ENCODE results near the gene UCK1.

Gene UCK1

DNA sequence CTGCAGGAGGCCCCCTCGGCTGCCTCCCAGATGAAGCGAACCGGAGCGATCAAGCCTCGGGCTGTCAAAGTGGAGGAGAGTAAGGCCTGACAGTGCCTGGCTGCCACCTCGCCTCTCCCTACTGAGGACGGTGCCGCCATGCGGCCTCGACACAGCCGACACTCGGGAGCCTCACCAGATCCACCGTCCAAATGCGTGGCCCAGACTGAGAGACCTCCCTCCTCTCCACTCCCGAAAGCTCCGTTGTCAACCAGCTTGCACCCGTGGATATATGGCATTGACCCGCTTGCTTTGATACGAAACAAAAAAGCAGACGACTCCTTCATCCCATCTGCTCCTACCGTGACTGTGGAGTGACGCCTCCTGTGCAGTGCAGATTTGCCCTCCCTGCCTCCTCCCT lies 35.3 kb downstream of the UCK1 start:
- no peak for DNase-seq

DNA sequence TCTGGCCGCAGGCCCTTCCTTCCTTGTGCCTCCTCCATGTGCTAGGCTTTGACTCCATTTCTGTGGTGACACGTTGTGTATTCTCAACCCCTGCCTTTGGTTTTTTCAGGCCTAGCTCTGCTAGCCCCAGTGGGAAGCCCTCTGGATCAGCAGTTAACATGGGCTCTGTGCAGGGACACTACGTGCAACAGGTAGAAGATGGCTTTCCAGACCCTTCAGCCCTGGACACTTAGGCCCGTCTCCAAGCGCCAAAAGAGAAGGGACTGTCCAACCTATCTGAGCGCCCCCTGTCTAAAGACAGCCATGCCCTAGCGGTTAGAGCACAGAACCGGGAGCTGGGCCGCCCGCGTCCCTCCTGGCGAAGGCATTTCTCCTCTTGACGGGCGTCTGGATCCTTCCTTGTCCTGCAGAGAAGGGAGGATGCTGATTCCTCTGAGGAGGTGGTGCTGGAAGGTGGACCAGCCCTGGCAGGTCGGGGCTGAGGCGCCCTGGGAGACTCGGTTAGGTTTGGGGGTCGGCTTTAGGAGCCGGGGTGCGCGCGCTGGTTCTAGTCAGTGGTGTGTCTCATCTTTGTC lies 36.7 kb downstream of the UCK1 start:
- DNase-seq = no peak

DNA sequence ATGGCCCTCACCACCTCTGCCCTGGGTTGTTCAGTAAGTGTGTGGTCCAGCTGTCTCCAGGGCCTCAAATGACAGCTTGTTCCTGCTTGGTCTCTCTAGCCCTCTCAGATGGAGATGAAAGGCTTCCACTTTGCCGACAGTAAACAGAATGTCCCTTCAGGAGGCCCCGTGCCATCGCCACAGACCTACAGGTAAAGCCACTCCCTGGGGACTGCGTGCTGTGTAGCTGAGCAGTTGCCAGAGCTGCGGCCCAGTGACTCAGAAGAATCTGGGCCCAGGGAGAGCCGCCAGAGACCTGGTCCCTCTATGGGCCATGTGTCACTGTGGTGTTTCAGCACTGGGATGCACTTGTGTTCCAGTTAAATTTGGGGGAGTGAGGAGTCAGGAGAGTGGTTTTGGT lies 39.0 kb downstream of the UCK1 start:
- no peak for DNase-seq

DNA sequence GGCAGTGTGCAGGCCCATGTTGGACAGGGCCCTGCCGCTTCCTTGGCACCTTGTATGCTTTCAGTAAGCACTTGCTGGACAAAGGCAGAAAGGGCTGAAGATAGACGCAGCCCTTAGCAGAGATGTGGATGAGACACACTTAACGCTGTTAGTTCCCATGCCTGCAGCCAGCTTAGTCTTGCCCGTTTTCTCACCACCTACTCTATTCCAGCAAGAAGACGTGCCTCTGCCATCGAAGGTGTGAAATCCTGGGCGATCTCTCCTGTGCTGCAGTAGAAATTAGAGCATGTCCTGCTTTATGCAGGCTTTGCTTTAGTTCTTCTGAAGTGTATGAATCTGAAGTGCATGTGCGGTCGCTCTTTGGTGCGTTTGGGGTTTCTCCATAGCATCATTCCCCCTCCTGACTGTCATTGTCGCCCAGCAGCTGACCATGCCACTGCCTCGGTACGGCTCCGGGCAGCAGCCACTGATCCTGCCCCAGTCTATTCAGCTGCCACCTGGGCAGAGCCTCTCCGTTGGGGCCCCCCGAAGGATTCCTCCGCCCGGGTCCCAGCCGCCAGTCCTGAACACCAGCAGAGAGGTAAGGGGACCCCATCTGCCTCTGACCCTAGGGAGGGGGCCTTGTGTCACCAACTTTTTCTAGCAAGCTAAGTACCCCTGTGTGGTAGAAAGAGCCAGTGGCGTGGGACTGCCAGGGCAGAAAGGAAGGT lies 39.9 kb downstream of the UCK1 start:
- no peak for DNase-seq

DNA sequence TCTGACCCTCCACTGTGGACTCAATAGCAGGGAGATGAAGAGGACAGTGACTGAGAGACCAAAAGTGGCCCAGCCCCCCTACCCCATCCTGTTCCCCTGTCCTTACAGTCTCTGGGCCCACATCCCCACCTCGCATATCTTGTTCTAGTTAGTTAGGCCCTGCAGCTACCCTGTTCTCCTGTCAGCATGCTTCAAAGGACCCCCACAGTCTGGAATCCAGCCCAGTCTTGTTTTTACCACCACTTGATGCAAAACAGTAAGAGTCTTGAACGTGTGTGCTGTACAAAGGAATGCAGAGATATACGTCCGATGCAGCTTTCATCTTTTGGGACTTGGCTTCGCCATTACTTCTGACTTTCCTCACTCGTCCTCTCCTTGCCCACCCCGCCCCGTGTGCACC lies 40.5 kb downstream of the UCK1 start:
- DNase-seq = no peak

DNA sequence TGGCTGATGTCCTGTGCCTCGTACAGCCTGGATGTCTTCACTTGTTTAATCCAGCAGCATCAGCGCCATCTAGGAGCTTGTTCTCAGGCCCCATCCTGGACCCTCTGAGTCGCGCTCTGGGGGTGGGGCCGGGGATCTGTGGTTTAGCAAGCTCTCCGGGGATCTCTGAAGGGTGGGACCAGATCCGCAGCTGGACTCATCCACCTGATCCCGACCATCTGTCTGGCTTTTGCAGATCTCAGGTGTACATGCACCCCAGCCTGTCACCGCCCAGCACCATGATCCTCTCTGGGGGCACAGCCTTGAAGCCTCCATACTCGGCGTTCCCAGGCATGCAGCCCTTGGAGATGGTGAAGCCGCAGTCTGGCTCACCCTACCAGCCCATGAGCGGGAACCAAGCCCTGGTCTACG lies 43.4 kb downstream of the UCK1 start:
- DNase-seq = no peak

DNA sequence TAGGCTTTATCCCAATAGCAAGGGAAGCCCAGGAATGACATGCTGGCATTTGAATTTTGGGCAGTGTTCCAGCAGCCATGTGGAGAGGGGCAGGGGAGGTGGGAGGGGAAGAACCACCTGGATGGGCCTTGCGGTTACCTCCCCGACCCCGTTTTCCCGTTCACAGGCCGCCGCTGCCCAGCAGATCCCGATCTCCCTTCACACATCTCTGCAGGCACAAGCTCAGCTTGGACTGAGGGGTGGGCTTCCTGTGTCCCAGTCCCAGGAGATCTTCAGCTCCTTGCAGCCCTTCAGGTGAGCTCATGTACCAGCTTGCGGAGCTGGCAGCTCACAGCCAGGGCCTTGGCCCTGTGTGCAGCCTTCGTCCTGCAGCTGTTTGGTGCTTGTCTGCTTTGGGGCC lies 44.1 kb downstream of the UCK1 start:
- no peak for DNase-seq

DNA sequence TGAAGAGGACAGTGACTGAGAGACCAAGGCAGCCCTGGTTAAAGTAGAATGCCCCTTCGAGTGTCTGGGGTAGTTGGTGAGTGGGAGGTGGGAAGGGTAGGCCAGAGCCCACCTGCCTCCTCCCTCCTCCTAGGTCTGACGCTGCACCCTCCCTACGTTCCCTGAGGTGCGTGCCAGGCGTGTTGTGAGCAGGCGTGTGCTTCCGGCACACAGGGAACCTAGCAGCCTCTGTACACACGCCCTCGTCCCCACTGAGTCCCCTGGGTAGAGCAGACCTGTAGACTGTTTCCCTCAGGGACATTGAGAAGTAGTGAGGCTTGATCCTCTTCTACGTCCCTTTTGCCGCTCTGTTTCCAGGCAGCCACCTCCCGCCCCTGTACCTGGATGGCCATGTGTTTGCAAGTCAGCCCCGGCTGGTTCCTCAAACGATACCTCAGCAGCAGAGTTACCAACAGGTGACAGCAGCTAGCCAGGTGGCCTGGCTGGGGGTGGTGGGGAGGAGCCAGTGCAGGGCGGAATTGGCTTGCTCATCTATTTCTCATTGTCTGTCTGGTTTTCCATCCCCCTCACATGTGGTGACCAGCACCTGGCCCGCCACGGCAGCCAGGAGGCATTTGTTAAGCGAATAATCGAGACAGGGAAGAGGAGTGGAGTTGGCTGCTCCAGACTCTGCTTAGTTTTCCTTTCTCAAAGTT lies 45.2 kb downstream of the UCK1 start:
- no peak for DNase-seq

DNA sequence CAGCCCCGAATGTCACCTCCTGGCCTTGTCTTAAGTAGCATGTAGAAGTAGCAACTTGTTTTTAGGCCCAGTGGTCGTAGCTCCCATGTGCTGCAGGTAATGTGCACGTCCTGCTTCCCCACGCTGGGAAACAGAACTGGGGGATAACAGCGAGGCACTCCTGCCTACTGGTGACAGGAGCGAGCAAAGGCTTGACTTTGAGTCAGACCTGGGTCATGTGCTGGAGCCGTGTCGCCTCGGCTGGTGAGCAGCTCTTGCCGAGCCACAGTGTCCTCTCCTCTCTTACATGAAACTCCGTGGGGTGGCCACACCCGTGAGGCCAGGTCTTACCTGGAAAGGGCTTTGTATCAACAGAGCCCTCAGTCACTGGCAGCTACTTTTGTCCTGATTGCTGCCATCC lies 45.9 kb downstream of the UCK1 start:
- no peak for DNase-seq

DNA sequence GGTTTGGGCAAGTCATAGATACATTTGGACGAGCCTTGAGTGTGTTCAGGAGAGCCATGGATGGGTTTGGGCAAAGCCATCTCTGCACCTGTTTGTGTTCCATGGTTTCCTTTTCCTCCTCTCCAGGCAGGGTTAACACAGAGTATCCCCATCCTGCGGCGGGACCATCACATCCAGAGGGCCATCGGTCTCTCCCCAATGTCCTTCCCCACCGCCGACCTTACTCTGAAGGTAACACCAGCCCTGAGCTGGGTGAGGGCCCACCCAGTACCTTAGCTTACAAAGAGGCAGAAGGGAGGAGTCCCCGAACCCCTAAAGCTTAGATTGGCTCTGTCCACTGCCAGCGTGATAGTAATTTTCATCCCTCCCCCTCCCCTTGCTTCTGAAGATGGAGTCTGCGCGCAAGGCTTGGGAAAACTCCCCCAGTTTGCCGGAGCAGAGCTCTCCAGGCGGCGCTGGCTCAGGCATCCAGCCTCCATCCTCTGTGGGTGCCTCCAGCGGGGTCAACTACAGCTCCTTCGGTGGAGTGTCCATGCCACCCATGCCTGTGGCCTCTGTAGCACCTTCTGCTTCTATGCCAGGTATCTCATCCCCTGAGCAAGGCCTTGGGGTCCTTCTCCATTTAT lies 46.4 kb downstream of the UCK1 start:
- DNase-seq = no peak

DNA sequence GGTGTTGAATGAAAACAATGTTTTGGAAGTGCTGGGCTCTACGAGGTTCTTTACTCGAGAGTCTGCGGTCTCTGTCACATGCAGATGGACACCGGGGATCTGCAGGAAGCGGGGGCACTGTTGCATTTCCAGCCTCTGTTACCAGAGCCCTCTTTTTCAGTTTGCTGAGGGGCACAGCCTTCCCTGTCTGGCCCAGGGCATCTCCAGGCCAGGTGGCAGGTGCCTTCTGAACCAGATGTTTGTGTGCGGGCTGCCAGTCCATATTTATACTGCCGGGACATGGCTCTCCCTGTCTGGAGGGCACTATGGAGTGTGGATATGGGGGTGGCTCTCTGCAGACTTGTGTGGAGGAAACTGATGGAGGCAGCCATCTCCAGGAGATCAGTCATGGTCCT lies 47.0 kb downstream of the UCK1 start:
- DNase-seq = no peak

DNA sequence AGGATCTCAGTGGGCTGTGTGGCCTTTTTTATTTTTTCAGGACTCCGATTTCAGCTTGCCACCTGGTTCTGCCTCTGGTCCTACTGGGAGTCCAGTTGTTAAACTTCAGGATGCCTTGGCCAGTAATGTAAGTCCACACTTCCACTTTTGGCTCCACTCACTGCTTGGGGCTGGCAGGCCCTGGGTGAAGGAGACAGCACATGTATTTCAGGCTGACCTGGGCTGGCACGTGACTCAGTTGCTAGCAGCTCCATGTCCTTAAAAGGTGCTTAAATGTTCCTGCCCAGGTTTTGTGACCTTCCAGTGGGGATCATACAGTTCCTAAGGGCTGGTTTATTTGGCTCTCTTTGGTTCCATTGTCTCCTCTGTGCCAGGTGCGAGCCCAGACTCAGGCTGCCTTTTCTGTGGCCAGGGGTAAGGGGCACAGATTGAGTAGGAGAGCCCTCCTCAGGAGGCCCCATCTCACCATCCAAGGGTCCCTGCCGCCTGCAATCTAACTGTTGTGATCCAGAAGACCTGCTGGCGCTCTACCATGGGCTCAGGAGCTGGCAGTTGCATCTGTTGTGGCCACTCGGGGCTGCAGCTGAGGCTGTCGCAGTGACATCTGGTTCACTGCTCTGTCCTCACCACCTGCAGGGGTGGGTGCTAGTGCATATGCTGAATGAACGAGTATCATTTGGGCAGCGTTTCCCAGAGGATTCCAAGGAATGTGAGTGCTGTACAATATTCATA lies 47.6 kb downstream of the UCK1 start:
- no peak for DNase-seq

DNA sequence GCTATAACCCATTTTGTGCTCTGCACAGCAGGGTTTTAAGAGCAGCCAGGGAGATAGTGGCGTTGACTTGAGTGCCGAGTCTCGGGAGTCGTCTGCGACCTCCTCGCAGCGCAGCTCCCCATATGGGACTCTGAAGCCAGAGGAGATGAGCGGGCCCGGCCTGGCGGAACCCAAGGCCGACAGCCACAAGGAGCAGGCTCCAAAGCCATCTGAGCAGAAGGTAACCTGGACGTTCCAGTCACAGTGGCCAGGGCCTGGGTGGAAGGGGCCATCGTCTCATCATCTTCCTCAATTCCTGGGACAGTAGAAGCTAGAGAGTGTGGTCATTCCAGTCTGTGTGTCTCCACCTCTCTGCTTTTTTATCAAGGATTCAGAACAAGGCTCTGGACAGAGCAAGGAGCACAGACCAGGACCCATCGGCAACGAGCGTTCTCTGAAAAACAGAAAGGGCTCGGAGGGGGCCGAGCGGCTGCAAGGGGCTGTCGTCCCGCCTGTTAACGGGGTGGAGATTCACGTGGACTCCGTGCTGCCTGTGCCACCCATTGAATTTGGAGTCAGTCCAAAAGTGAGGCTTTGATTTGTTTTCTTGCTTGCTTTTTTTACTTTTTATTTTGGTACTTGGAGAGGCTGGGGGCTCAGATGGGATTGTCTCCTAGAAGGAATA lies 48.6 kb downstream of the UCK1 start:
- DNase-seq = no peak

DNA sequence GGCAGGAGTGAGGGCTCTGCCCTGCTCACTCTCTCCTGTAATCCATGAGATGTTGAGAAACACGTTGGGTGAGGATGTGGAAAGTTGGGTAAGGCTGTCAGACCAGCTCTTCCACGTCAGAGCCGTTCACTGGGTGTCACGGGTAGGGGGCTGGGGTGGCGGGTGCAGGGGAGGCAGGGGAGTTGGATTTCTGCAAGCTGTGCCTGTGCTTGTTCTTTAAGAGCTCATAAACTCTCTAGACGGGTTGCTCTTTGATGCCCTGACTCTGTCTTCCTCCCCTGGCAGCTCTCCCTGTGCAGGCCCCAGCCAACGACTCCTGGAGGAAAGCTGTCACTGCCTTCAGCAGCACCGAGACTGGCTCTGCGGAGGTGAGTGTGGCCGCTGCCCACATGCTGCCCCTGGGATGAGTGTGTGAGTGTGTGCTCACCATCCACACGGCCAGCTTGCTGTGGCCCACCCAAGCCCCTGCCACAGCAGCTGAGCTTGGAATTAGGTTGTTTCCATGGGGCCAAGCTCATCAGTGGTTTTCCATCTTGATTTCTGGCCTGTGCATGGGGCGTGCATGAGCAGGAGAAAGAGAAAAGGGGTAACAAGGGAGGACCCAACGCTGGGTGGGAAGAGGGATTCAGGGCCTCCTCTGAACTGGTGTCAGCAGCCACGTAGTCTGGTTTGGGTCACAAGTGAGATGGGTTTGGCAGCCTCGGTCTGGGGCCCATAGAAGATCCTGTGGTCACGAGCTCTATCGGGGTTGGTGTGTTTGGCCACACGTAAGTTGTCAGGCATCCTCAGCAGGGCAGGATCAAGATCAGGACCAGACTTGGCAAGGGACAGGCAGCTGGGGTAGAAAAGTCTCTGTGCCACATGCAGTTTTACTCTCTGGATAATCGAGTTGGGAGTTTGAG lies 49.4 kb downstream of the UCK1 start:
- no peak for DNase-seq

DNA sequence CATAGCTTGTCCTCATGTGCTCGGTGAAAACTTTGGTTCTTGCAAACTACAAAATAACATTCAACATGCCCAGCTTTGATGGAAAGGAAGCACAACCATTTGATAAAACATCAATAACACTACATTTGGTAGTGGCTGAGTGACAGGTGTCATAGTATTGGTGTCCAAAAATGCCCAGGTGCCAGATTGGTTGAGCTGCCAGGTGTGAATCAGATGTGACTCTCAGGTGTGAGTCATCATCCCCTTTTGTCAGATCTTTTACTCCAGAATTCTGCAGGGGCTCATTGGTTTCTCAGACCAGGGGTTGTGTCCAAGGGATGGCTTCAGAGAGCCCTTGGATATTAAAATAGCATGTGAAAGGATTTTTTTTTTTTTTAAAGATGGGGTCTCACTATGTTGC lies 50.8 kb downstream of the UCK1 start:
- DNase-seq = no peak

DNA sequence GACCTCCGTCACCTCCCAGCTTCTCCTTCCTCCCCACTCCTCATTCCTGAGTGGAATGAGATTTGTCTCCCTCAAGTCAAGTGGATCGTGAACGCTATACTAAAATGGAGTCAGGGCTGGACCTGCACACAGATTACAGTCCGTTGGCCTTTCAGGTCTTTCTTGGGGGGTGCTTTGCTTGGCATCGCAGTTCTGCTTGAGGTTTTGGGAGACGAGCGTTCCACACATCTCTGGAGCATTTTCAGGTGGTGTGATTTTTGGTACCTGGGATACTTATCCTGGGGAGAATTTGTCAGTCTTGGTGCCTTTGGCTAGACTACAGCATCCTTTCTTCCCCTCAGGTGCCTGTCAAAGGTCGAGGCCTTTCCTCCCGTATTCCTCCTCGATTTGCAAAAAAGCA lies 52.2 kb downstream of the UCK1 start:
- no peak for DNase-seq

DNA sequence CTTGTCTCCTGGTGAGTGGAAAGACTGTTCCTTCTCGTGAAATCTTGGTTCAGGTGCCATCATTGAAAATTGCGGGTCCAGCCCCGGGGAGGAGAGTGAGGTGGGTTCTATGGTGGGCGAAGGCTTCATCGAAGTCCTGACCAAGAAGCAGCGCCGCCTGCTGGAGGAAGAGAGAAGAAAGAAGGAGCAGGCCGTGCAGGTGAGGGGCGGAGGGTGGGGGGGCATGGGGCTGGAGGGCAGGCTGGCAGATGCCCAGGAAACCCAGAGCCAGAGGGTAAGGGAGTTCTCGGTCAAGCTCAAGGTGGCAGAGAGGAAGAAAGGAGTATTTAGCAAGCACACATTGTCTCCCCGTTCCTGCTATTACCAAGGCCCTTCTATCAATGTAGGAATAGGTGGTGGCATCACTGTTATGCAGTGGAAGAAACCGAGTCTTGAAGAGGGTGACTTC lies 52.6 kb downstream of the UCK1 start:
- peak; percentile 4 for DNase-seq

DNA sequence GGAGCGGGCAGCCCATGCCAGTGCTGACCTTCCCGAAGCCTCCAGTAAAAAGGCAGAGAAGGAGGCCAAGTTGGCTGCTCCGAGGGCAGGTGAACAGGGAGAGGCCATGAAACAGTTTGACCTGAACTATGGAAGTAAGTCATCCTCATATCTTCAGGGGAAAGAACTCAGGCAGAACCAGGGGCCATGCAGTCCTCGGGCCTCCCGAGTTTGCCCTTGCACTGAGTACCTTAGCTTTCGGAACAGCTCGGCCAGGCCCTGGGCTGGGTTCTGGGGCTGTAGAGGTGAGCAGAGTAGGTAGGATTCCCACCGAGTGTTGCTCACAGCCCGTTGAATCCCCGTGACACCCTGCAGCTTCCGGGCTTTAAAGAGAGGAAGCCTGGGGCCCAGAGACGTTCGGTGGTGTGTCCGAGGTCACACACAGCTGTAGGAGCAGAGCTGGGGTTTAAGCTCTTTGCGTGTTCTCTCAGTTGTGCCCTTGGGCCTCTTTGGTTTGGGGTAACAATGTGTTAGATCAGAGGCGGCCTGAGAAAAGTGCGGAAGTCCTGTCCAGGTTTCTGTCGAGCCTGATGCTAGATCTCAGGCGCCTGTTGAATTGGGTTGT lies 53.1 kb downstream of the UCK1 start:
- no peak for DNase-seq

DNA sequence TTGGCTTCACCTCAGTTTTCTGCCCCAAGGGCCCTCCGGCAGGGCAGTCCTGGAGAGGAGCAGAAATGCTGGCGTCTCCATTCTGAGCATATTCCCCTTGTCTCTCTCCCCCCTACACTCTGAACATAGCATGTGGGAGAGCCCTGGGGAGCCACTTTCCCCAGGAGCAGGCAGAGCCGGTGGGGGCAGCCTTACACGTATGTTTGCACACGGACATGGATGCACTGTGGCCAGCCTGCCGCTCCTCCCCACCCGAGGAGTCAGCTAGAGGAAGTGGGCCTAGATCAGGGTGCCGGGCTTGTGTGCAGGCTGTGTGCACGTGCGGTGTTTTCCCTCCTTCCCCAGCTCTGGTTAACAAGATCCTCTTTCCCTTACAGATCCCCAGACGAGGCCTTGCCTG lies 53.7 kb downstream of the UCK1 start:
- DNase-seq = no peak

DNA sequence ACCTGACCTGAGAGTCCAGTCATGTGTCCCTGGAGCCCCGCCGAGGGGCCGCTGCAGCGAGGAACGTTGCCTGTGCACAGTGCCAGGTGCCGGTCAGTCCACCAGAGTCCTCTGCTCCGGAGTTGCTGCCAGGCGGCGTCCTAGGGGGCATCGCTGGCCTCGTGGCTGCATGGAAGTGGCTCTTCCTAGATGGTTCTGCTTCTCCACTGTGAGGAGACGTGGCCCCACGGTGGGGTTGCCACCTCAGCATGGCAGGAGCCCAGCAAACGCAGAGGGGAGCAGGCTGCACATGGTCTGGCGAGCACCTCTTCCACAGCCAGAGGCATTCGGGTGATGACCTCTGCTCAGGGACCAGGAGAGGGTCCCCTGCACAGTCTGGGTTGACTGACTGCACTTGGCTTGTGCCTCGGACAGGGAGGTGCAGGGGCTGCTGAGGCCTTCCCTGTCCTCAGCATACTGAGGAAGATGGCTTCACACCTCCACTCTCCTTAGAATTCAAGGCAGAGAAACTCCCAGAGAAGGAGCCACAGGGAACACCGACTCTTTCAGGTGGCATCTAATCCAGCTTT lies 54.2 kb downstream of the UCK1 start:
- no peak for DNase-seq
